SK-N-SH (cell line): ENCODE results near the gene SPTB. TPM values are rescaled to one million over a fixed set of nuclear protein-coding genes. Genes with fewer than 3 reads are reported as not detected.

Experiments
- CTCF ChIA-PET: fragments of 300-600, 350-600 bp; formaldehyde crosslinking; extraction: SDS; loops from one replicate; lab custom pipeline; 2021; lab: Yijun Ruan, JAX
- POLR2A ChIA-PET: fragments of 350-600 bp; sonication (Branson Sonifier 250); formaldehyde crosslinking; extraction: SDS; loops from one replicate; lab custom pipeline; 2020; ENCODE audit warnings: antibody characterized with exemption, inconsistent platforms; lab: Yijun Ruan, JAX
- DNase-seq: peaks from one replicate; pipeline ENCODE4 v3.0.0; 2012
- H2AFZ ChIP-seq: fragments of 200-600 bp; sonication (generic); 2 replicates; pipeline ENCODE4 v1.8.1; 2016; ENCODE audit warnings: antibody characterized with exemption, mild to moderate bottlenecking, low read depth
- H3F3A ChIP-seq: fragments of 200-600 bp; sonication (generic); replicated peaks from 2 replicates; pipeline ENCODE3; 2016; ENCODE audit warnings: antibody characterized with exemption, mild to moderate bottlenecking; ENCODE audit not compliant: insufficient read depth
- H3K27ac ChIP-seq, 2 experiments: fragments of 200-500 bp in 1 of 2; fragments of 200-600 bp in 1 of 2; sonication (Bioruptor generic) in 1 of 2; sonication (generic), shearing (Covaris generic) in 1 of 2; 2 replicates each; pipeline versions ENCODE4 v1.5.1 to v1.6.1; 2014 to 2016; ENCODE audit warnings: low read depth in 2 of 2, inconsistent platforms in 1 of 2, low read length in 1 of 2, mild to moderate bottlenecking in 1 of 2, mixed read lengths in 1 of 2
- H3K27me3 ChIP-seq: fragments of 200-600 bp; sonication (generic), shearing (Covaris generic); 2 replicates; pipeline ENCODE4 v1.6.1; 2016; ENCODE audit warnings: mixed run types; ENCODE audit not compliant: insufficient read depth
- H3K36me3 ChIP-seq, 2 experiments: fragments of 200-500 bp in 1 of 2; fragments of 200-600 bp in 1 of 2; sonication (Bioruptor generic) in 1 of 2; sonication (generic) in 1 of 2; replicated peaks in 1 of 2; 2 replicates each; pipeline versions ENCODE3 to v1.5.1; 2014 to 2016; ENCODE audit warnings: low read length in 1 of 2, mild to moderate bottlenecking in 1 of 2; ENCODE audit not compliant: insufficient read depth in 2 of 2, control insufficient read depth in 1 of 2
- H3K4me1 ChIP-seq, 2 experiments: fragments of 200-500 bp in 1 of 2; fragments of 200-600 bp in 1 of 2; sonication (Bioruptor generic) in 1 of 2; sonication (generic), shearing (Covaris generic) in 1 of 2; 2 replicates each; pipeline versions ENCODE4 v1.5.1 to v1.6.1; 2014 to 2016; ENCODE audit warnings: low read depth in 1 of 2, low read length in 1 of 2, mixed run types in 1 of 2; ENCODE audit not compliant: insufficient read depth in 2 of 2, control insufficient read depth in 1 of 2
- H3K4me2 ChIP-seq: fragments of 200-600 bp; sonication (generic), shearing (Covaris generic); 2 replicates; pipeline ENCODE4 v1.6.1; 2017; ENCODE audit warnings: mixed run types
- H3K4me3 ChIP-seq, 2 experiments: fragments of 200-500 bp in 1 of 2; fragments of 200-600 bp in 1 of 2; sonication (Bioruptor generic) in 1 of 2; sonication (generic), shearing (Covaris generic) in 1 of 2; 2 replicates each; pipeline versions ENCODE4 v1.5.1 to v1.8.1; 2014 to 2016; ENCODE audit warnings: low read depth in 2 of 2, inconsistent platforms in 1 of 2, low read length in 1 of 2, mild to moderate bottlenecking in 1 of 2, mixed read lengths in 1 of 2, moderate library complexity in 1 of 2
- H3K79me2 ChIP-seq: fragments of 200-600 bp; sonication (generic); 2 replicates; pipeline ENCODE4 v1.8.1; 2017; ENCODE audit warnings: mild to moderate bottlenecking; ENCODE audit not compliant: insufficient read depth
- H3K9ac ChIP-seq: fragments of 200-600 bp; sonication (generic); 2 replicates; pipeline ENCODE4 v1.6.1; 2017; ENCODE audit warnings: mixed run types
- H3K9me2 ChIP-seq: fragments of 200-600 bp; sonication (generic); 2 replicates; pipeline ENCODE4 v1.6.1; 2017; ENCODE audit warnings: mixed run types
- H3K9me3 ChIP-seq: fragments of 200-600 bp; sonication (generic); 2 replicates; pipeline ENCODE4 v1.6.1; 2017; ENCODE audit warnings: mixed run types, mild to moderate bottlenecking, moderate library complexity
- H4K20me1 ChIP-seq: fragments of 200-600 bp; sonication (generic); 2 replicates; pipeline ENCODE4 v1.6.1; 2017; ENCODE audit warnings: mild to moderate bottlenecking, mixed run types; ENCODE audit not compliant: insufficient read depth
- EP300 ChIP-seq, 2 experiments: IDR thresholded peaks; 2 replicates each; pipeline versions ENCODE4 v1.4.0 to v1.6.1; 2012; ENCODE audit warnings: borderline replicate concordance in 1 of 2, low read depth in 1 of 2, low read length in 1 of 2
- EZH2phosphoT487 ChIP-seq: fragments of 200-600 bp; sonication (generic); IDR thresholded peaks from 2 replicates; pipeline ENCODE4 v1.6.1; 2017; ENCODE audit warnings: low read depth, mixed run types, mild to moderate bottlenecking, antibody characterized with exemption, moderate library complexity, borderline replicate concordance
- FOXJ3 ChIP-seq: sonication (generic); formaldehyde crosslinking; IDR thresholded peaks from 2 replicates; pipeline ENCODE4 v1.5.1; 2020; ENCODE audit warnings: mild to moderate bottlenecking, missing genetic modification reagents
- MAX ChIP-seq: IDR thresholded peaks from 2 replicates; pipeline ENCODE4 v1.4.0; 2012; ENCODE audit warnings: low read depth
- NFIC ChIP-seq: IDR thresholded peaks from 2 replicates; pipeline ENCODE4 v1.4.0; 2012; ENCODE audit warnings: borderline replicate concordance
- NRF1 ChIP-seq: IDR thresholded peaks from 2 replicates; pipeline ENCODE4 v1.6.1; 2012; ENCODE audit warnings: low read depth, mild to moderate bottlenecking, low read length
- POLR2AphosphoS5 ChIP-seq: IDR thresholded peaks from 2 replicates; pipeline ENCODE4 v1.6.1; 2012; ENCODE audit warnings: low read depth, low read length
- RAD21 ChIP-seq: IDR thresholded peaks from 2 replicates; pipeline ENCODE4 v1.6.1; 2012; ENCODE audit warnings: mild to moderate bottlenecking, low read length
- RCOR1 ChIP-seq: fragments of 150-350 bp; IDR thresholded peaks from 2 replicates; pipeline ENCODE4 v1.6.1; 2017; ENCODE audit warnings: antibody characterized with exemption, low read length
- TAF1 ChIP-seq: IDR thresholded peaks from 2 replicates; pipeline ENCODE4 v1.6.1; 2012; ENCODE audit warnings: low read depth, mild to moderate bottlenecking, low read length, moderate library complexity, borderline replicate concordance
- TCF12 ChIP-seq: IDR thresholded peaks from 2 replicates; pipeline ENCODE4 v1.4.0; 2012
- TEAD4 ChIP-seq: IDR thresholded peaks from 2 replicates; pipeline ENCODE4 v1.4.0; 2012; ENCODE audit warnings: mild to moderate bottlenecking, borderline replicate concordance; ENCODE audit not compliant: insufficient read depth
- USF1 ChIP-seq: IDR thresholded peaks from 2 replicates; pipeline ENCODE4 v1.4.0; 2012; ENCODE audit warnings: low read depth, borderline replicate concordance
- YY1 ChIP-seq: IDR thresholded peaks from 2 replicates; pipeline ENCODE4 v1.4.0; 2012; ENCODE audit warnings: low read depth, mild to moderate bottlenecking
- WGBS: methylation state at CpG from one replicate; pipeline ENCODE4 v1.1.6; 2017; ENCODE audit warnings: low lambda C conversion rate; 5-methylcytosine and 5-hydroxymethylcytosine counted together
- polyA plus RNA-seq, 3 experiments: library from polyadenylated mRNA; depleted of rRNA; stranded (reverse); fragments of >200 nt; gene quantifications; 2 replicates each; pipeline ENCODE4 v1.2.3, GENCODE V29; 2012
- small RNA-seq, 7 experiments: library from RNA; depleted of rRNA; stranded (forward); fragments of <200 nt; gene quantifications; one replicate each; pipeline ENCODE3, GENCODE V24; 2012

SPTB gene
- polyA plus RNA-seq, 1 of the 3 experiments (the other 2 are of a cell fraction) = 0.15 TPM

- H3K27ac ChIP-seq = no peak overlapping the region
- POLR2A ChIA-PET = no interaction called here
- TF ChIP-seq YY1 = no peak
- TF ChIP-seq POLR2AphosphoS5 = no peak
- no peak for TF ChIP-seq EZH2phosphoT487
- TF ChIP-seq MAX = no peak
- TF ChIP-seq TEAD4 = no peak
- no peak for TF ChIP-seq USF1
- TF ChIP-seq TAF1 = no peak
- TF ChIP-seq RAD21 = no peak
- no peak for TF ChIP-seq NFIC
- no peak for TF ChIP-seq RCOR1
- H2AFZ ChIP-seq = no peak overlapping the region
- no peaks in the 10 kb centered on the region for H4K20me1 ChIP-seq
- 64% methylated on average over 7 of the region's 7 CpGs for WGBS
- no peaks in the 10 kb centered on the region for H3K9me2 ChIP-seq
- no peak overlapping the region for H3K9ac ChIP-seq
- CTCF ChIA-PET = interaction anchor here (0.9 to 2.2 kb wide), 6 partner anchors 17 to 192 kb away, joined by 3 to 7 read pairs (median 4); no protein-coding TSS in a partner anchor
- H3K9me3 ChIP-seq = no peaks in the 10 kb centered on the region
- H3K79me2 ChIP-seq = no peaks in the 10 kb centered on the region
- DNase-seq = no peak
- no peaks in the 10 kb centered on the region for H3K36me3 ChIP-seq
- no peak overlapping the region for H3K4me2 ChIP-seq
- H3K4me1 ChIP-seq = peaks cover 4 to 6% of the 10 kb centered on the region in 2 experiments; a peak in 2 of 4 replicates
- no peaks in the 10 kb centered on the region for H3F3A ChIP-seq
- peaks cover 12% of the 10 kb centered on the region for H3K27me3 ChIP-seq
- no peak overlapping the region for H3K4me3 ChIP-seq
These were observed 180.8 kb downstream of the SPTB start for GRCh38 chr14:64698903-64699302.

GRCh38 chr14:64696355-64696857, 183.3 kb downstream of the SPTB start:
- Histone ChIP-seq H3K36me3 (no peaks in the 10 kb centered on the region), H3K9me3 (no peaks in the 10 kb centered on the region), H2AFZ (no peak overlapping the region), H3K9me2 (no peaks in the 10 kb centered on the region), H3K4me1 (peaks cover 0 to 8% of the 10 kb centered on the region in 2 experiments; a peak in 1 of 4 replicates), H3K27me3 (peaks cover 18% of the 10 kb centered on the region), H3F3A (no peaks in the 10 kb centered on the region), H3K27ac (no peak overlapping the region), H3K4me3 (no peak overlapping the region), H3K79me2 (no peaks in the 10 kb centered on the region), H4K20me1 (no peaks in the 10 kb centered on the region), H3K9ac (no peak overlapping the region), H3K4me2 (no peak overlapping the region)
- no peak for DNase-seq
- TF ChIP-seq EP300 (IDR thresholded peaks at IDR 0.05; ENCODE audit: borderline replicate concordance in 1 of 2, low read depth in 1 of 2, low read length in 1 of 2) (no peak), FOXJ3 (CRISPR knock-in tag) (no peak), NRF1 (no peak), RCOR1 (no peak), TCF12 (no peak)
- 77% methylated on average over 4 of the region's 4 CpGs for WGBS
- ChIA-PET POLR2A (no interaction called here), CTCF (interaction anchor here (0.6 to 1.6 kb wide), 4 partner anchors 25 to 247 kb away, joined by 3 to 4 read pairs (median 3); no protein-coding TSS in a partner anchor)

Small RNAs within 50 kb of the gene (small RNA-seq; reads per million reads assigned to genes)
- 0 reads per million in 7 experiments for gene RPPH1-2P

Other genes starting within 250 kb of the SPTB start
- 4.9 and 5.1 TPM in 2 replicates for gene PLEKHG3, start 175.5 kb downstream of the SPTB start, polyA plus RNA-seq (2012; rRNA removed)
- gene CHURC1, start 34.5 kb upstream of the SPTB start, polyA plus RNA-seq (2012; rRNA removed) = 66.8 and 74.8 TPM in 2 replicates
- gene GPX2, start 62.8 kb upstream of the SPTB start, polyA plus RNA-seq (2012; rRNA removed) = not detected in 2 replicates
- 14.2 and 14.8 TPM in 2 replicates for gene RAB15, start 92.4 kb upstream of the SPTB start, polyA plus RNA-seq (2012; rRNA removed)
- 18.4 and 19.8 TPM in 2 replicates for gene FNTB, start 107.0 kb upstream of the SPTB start, polyA plus RNA-seq (2012; rRNA removed)
- 96.2 and 103 TPM in 2 replicates for gene MAX, start 222.6 kb upstream of the SPTB start, polyA plus RNA-seq (2012; rRNA removed)